ENCODE results near the gene GARNL3. TPM values are rescaled to one million over a fixed set of nuclear protein-coding genes. Genes with fewer than 3 reads are reported as not detected.

Gene GARNL3
- total RNA-seq, 2 donors from 2014 or later, result 2.0 to 2.5 TPM

DNA sequence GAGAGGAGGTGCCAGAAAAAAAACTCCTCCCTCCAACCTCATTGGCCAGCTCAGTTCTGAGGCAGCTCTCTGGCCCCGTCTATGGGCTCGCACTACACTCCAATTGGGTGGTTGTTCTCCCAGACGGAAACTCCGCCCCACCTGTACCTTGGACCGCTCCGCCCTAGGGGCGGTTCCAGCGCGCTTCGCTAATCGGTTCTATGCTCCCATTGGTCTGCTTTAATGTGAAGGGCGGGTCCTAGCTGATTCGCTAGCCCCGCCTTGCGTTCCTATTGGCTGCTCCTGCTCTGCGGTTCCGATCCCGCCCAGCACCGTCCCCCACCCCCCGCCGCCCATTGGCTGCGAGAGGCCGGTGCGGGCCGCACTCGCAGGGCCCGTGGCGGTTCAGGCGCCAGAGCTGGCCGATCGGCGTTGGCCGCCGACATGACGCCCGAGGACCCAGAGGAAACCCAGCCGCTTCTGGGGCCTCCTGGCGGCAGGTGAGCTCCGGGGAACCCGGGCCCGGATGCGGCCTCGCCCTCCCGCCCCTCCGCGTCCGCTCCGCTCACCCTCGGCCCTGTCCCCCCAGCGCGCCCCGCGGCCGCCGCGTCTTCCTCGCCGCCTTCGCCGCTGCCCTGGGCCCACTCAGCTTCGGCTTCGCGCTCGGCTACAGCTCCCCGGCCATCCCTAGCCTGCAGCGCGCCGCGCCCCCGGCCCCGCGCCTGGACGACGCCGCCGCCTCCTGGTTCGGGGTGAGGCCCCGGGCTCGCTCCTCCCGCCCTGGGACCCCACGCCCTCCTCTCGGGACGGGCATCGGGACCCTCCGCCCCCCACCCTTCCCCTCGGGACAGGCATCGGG, 132.5 kb downstream of the GARNL3 start, which contains the start of gene SLC2A8:
SLC2A8 (plus strand) TSS at position 362 of the 838 bp plus-strand sequence; CDS start at position 424, 62 bp downstream.
- H3K9me3 ChIP-seq (ENCODE audit: control insufficient read depth, low read length, poor library complexity, severe bottlenecking), result no peaks in the 10 kb centered on the region

GRCh38 chr9:127397646-127398274, 133.2 kb downstream of the GARNL3 start:
- peak in 1 of 3 donors; percentile 25 for DNase-seq
- H3K27me3 Mint-ChIP-seq, result peaks cover 47% of the 10 kb centered on the region
- peak overlapping the region; percentile 86 for H3K4me3 Mint-ChIP-seq
- H3K4me1 Mint-ChIP-seq, result peaks cover 14% of the 10 kb centered on the region
- no peak overlapping the region for H3K27ac Mint-ChIP-seq
- H3K36me3 Mint-ChIP-seq (ENCODE audit: low read depth), result no peaks in the 10 kb centered on the region
- ATAC-seq, result no peak
- H3K9me3 ChIP-seq (ENCODE audit: control insufficient read depth, low read length, poor library complexity, severe bottlenecking), result no peaks in the 10 kb centered on the region

More for the DNA sequence above, 132.5 kb downstream of the GARNL3 start, which contains the start of gene SLC2A8:
- peaks cover 51% of the 10 kb centered on the region for H3K27me3 Mint-ChIP-seq
- peaks cover 19% of the 10 kb centered on the region for H3K4me1 Mint-ChIP-seq
- no peak within 1 kb of the TSS for H3K27ac Mint-ChIP-seq
- ATAC-seq (peak; percentile 95), DNase-seq (peak; percentile 84 to 94 (median 89))
- H3K36me3 Mint-ChIP-seq (ENCODE audit: low read depth), result no peaks in the 10 kb centered on the region
- H3K4me3 Mint-ChIP-seq, result peak within 1 kb of the TSS; percentile 86

DNA sequence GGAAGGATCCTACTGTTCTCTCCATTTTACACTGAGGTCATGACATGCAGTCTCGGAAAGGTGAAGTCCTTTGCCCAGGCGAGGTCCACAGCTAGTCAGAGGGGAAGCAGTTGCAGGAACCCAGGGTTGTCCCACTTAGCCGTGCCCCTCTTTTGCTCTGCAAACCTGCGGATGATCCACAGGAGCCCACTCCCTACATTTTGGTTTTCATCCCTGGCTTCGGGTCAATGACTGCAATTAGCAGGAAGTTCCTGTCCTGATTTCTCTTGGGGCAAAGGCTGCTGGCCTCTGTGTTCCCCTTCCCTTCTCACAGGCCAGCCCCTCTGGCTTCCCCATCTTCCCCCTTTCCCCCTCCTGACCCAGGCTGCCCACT, 133.7 kb downstream of the GARNL3 start:
- H3K36me3 Mint-ChIP-seq (ENCODE audit: low read depth), result no peaks in the 10 kb centered on the region
- peaks cover 42% of the 10 kb centered on the region for H3K27me3 Mint-ChIP-seq
- peaks cover 14% of the 10 kb centered on the region for H3K4me1 Mint-ChIP-seq
- ATAC-seq (no peak), DNase-seq (no peak)
- H3K4me3 Mint-ChIP-seq, result peak overlapping the region; percentile 86
- no peak overlapping the region for H3K27ac Mint-ChIP-seq
- H3K9me3 ChIP-seq (ENCODE audit: control insufficient read depth, low read length, poor library complexity, severe bottlenecking), result no peaks in the 10 kb centered on the region

- no peak for ATAC-seq
- Mint-ChIP-seq H3K27me3 (peaks cover 42% of the 10 kb centered on the region), H3K27ac (no peak overlapping the region), H3K4me3 (no peak overlapping the region), H3K36me3 (ENCODE audit: low read depth) (no peaks in the 10 kb centered on the region), H3K4me1 (peaks cover 14% of the 10 kb centered on the region)
- no peaks in the 10 kb centered on the region for H3K9me3 ChIP-seq (ENCODE audit: control insufficient read depth, low read length, poor library complexity, severe bottlenecking)
- DNase-seq, result no peak
These were observed 134.3 kb downstream of the GARNL3 start for GRCh38 chr9:127398715-127399400.

- Mint-ChIP-seq H3K4me1 (peaks cover 14% of the 10 kb centered on the region), H3K4me3 (no peak overlapping the region), H3K27me3 (peaks cover 42% of the 10 kb centered on the region), H3K27ac (no peak overlapping the region), H3K36me3 (ENCODE audit: low read depth) (no peaks in the 10 kb centered on the region)
- ATAC-seq, result no peak
- H3K9me3 ChIP-seq (ENCODE audit: control insufficient read depth, low read length, poor library complexity, severe bottlenecking), result no peaks in the 10 kb centered on the region
- DNase-seq, result no peak
These were observed 135.2 kb downstream of the GARNL3 start for GRCh38 chr9:127399736-127400269.

GRCh38 chr9:127402401-127403090, 138.0 kb downstream of the GARNL3 start:
- H3K4me3 Mint-ChIP-seq, result no peak overlapping the region
- H3K4me1 Mint-ChIP-seq, result peaks cover 10% of the 10 kb centered on the region
- ATAC-seq (no peak), DNase-seq (no peak)
- H3K27ac Mint-ChIP-seq, result no peak overlapping the region
- peaks cover 47% of the 10 kb centered on the region for H3K27me3 Mint-ChIP-seq
- H3K9me3 ChIP-seq (ENCODE audit: control insufficient read depth, low read length, poor library complexity, severe bottlenecking), result no peaks in the 10 kb centered on the region
- no peaks in the 10 kb centered on the region for H3K36me3 Mint-ChIP-seq (ENCODE audit: low read depth)

DNA sequence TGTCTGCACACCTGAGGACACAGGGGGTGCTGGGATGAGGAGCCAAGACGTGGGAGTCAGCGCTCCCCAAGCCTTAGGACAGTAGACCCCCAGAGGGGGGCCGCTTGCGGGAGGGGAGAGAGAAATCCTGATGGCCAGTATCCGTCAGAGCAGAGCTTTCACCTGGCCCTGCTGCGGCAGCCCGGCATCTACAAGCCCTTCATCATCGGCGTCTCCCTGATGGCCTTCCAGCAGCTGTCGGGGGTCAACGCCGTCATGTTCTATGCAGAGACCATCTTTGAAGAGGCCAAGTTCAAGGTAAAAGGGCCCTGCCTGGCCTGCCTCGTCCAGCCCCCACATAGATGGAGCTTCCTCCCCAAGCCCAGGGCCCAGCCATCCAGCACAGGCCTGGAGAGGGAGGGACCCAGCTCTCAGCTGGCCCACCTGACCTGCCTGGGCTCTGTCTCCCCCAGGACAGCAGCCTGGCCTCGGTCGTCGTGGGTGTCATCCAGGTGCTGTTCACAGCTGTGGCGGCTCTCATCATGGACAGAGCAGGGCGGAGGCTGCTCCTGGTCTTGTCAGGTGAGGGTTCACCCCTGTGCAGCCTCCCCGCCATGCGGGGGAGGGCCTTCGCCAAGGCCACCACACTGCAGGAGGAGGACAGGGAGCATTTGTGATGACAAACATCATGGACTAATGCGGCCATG, 139.1 kb downstream of the GARNL3 start:
- no peak overlapping the region for H3K27ac Mint-ChIP-seq
- no peaks in the 10 kb centered on the region for H3K9me3 ChIP-seq (ENCODE audit: control insufficient read depth, low read length, poor library complexity, severe bottlenecking)
- ATAC-seq (no peak), DNase-seq (no peak)
- peaks cover 45% of the 10 kb centered on the region for H3K27me3 Mint-ChIP-seq
- H3K4me3 Mint-ChIP-seq, result no peak overlapping the region
- peaks cover 3% of the 10 kb centered on the region for H3K4me1 Mint-ChIP-seq
- no peaks in the 10 kb centered on the region for H3K36me3 Mint-ChIP-seq (ENCODE audit: low read depth)

- Mint-ChIP-seq H3K4me1 (peaks cover 3% of the 10 kb centered on the region), H3K4me3 (no peak overlapping the region), H3K27ac (no peak overlapping the region), H3K27me3 (peaks cover 39% of the 10 kb centered on the region), H3K36me3 (ENCODE audit: low read depth) (no peaks in the 10 kb centered on the region)
- no peak for DNase-seq
- no peaks in the 10 kb centered on the region for H3K9me3 ChIP-seq (ENCODE audit: control insufficient read depth, low read length, poor library complexity, severe bottlenecking)
- no peak for ATAC-seq
These were observed 140.1 kb downstream of the GARNL3 start for GRCh38 chr9:127404631-127405030.

DNA sequence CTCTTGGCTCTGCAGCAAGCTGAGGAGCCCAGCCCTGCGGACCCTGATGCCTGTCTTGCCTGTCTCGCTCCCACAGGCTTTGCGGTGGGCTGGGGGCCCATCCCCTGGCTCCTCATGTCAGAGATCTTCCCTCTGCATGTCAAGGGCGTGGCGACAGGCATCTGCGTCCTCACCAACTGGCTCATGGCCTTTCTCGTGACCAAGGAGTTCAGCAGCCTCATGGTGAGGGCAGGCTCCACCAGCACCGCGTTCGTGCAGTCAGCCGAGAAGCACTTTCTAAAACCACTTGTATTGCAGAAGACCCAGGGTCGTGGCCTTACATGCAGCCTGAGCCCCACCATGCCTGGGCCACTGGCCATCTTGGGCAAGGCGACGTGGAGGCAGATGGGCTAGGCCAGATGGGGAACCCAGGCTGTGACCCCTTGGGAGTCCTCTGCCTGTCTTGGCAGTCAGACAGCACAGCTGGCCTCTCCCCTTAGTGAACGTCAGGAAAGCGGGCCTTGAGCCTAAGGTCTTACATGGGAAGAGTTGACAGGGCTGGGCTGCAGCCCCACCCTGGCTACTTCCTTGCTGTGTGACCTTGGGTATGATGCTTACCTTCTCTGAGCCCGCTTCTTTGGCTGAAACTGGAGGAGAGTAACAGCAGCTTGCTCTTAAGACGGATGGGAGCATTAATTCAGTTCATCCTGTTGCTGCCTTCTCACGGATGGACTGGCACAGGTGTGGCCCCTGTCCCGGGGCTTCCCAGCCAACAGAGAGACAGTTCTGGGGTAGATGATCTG, 141.0 kb downstream of the GARNL3 start:
- Mint-ChIP-seq H3K36me3 (ENCODE audit: low read depth) (no peaks in the 10 kb centered on the region), H3K4me1 (no peaks in the 10 kb centered on the region), H3K27me3 (peaks cover 30% of the 10 kb centered on the region), H3K4me3 (no peak overlapping the region), H3K27ac (no peak overlapping the region)
- no peak for ATAC-seq
- no peaks in the 10 kb centered on the region for H3K9me3 ChIP-seq (ENCODE audit: control insufficient read depth, low read length, poor library complexity, severe bottlenecking)
- DNase-seq, result no peak

DNA sequence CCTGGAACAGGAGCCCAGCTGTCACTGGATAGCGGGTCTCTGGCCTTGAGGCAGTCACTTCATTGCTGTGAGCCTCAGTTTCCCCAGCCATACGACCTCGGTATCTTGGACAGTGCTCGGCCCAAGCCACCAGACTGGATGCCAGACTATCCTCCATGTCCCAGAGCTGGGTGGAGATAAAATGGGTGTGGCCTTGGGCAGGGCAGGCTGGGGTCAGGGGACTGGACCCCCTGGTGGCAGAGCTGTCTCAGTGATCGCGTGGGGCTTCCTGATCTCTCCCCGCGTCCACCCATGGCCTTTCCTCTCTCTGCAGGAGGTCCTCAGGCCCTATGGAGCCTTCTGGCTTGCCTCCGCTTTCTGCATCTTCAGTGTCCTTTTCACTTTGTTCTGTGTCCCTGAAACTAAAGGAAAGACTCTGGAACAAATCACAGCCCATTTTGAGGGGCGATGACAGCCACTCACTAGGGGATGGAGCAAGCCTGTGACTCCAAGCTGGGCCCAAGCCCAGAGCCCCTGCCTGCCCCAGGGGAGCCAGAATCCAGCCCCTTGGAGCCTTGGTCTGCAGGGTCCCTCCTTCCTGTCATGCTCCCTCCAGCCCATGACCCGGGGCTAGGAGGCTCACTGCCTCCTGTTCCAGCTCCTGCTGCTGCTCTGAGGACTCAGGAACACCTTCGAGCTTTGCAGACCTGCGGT, 142.4 kb downstream of the GARNL3 start:
- Mint-ChIP-seq H3K36me3 (ENCODE audit: low read depth) (peaks cover 3% of the 10 kb centered on the region), H3K27me3 (peaks cover 36% of the 10 kb centered on the region), H3K27ac (no peak overlapping the region), H3K4me3 (no peak overlapping the region), H3K4me1 (no peaks in the 10 kb centered on the region)
- H3K9me3 ChIP-seq (ENCODE audit: control insufficient read depth, low read length, poor library complexity, severe bottlenecking), result no peaks in the 10 kb centered on the region
- DNase-seq, result no peak
- no peak for ATAC-seq

GRCh38 chr9:127407492-127407843, 142.9 kb downstream of the GARNL3 start:
- H3K4me1 Mint-ChIP-seq, result no peaks in the 10 kb centered on the region
- H3K36me3 Mint-ChIP-seq (ENCODE audit: low read depth), result peaks cover 3% of the 10 kb centered on the region
- no peaks in the 10 kb centered on the region for H3K9me3 ChIP-seq (ENCODE audit: control insufficient read depth, low read length, poor library complexity, severe bottlenecking)
- DNase-seq, result no peak
- no peak for ATAC-seq
- peaks cover 35% of the 10 kb centered on the region for H3K27me3 Mint-ChIP-seq
- no peak overlapping the region for H3K4me3 Mint-ChIP-seq
- H3K27ac Mint-ChIP-seq, result no peak overlapping the region

Data from T-helper 17 cell (primary cell).